ENCODE data around the gene MCF2L.

GRCh38 chr13:113080901-113081521 lies 112.0 kb downstream of the MCF2L start:
- TF ChIP-seq POLR2AphosphoS5 (IDR thresholded peaks at IDR 0.05; ENCODE audit: low read depth, low read length) (no peak), REST (IDR thresholded peaks at IDR 0.05; ENCODE audit: insufficient read depth in 1 of 2, low read depth in 2 of 2, low read length in 2 of 2) (no peak), SIN3A (IDR thresholded peaks at IDR 0.05; ENCODE audit: borderline replicate concordance, insufficient read depth, low read length) (no peak), TAF1 (IDR thresholded peaks at IDR 0.05; ENCODE audit: borderline replicate concordance, insufficient read depth, low read length) (no peak)
